Omental fat pad (tissue), 4 donors: ENCODE data around the gene ZFP69B. TPM values are rescaled to one million over a fixed set of nuclear protein-coding genes. Genes with fewer than 3 reads are reported as not detected.

ENCODE experiments used
- ATAC-seq: fragments of 150-250 bp; one replicate; pipeline ENCODE4 v1.9.1; 2016; ENCODE audit warnings: mild to moderate bottlenecking, moderate library complexity; ENCODE audit not compliant: low FRiP score
- DNase-seq: peaks from one replicate; pipeline ENCODE4 v3.0.0-alpha.2; 2019; ENCODE audit warnings: low spot score
- CTCF ChIP-seq, 3 donors: fragments of 450-650 bp; IDR thresholded peaks; one replicate each; pipeline ENCODE4 v1.5.1; 2016 to 2017; ENCODE audit warnings: antibody characterized with exemption in 3 of 3, mild to moderate bottlenecking in 3 of 3, moderate library complexity in 2 of 3
- total RNA-seq, 4 donors: library from RNA; depleted of rRNA; stranded (reverse); fragments of >200 nt; gene quantifications; one replicate each; pipeline ENCODE4 v1.1.0, GENCODE V29; 2016

ZFP69B gene
- total RNA-seq, 4 donors from 2014 or later, result 0.56 to 1.9 (median 1.2) TPM

- ATAC-seq (no peak), DNase-seq (no peak)
- TF ChIP-seq CTCF (IDR thresholded peaks at IDR 0.05), result no peak
Observed at GRCh38 chr1:40435471-40435870, 14.8 kb upstream of the ZFP69B start.

- no peak for TF ChIP-seq CTCF (IDR thresholded peaks at IDR 0.05)
- DNase-seq, result no peak
- ATAC-seq, result no peak
Observed at GRCh38 chr1:40435876-40436275, 14.4 kb upstream of the ZFP69B start.

- no peak for ATAC-seq
- TF ChIP-seq CTCF (IDR thresholded peaks at IDR 0.05), result no peak
- no peak for DNase-seq
Observed at GRCh38 chr1:40438391-40439015, 11.8 kb upstream of the ZFP69B start.

- no peak for ATAC-seq
- DNase-seq, result no peak
- no peak for TF ChIP-seq CTCF (IDR thresholded peaks at IDR 0.05)
Observed at GRCh38 chr1:40439247-40439646, 11.0 kb upstream of the ZFP69B start.

- no peak for TF ChIP-seq CTCF (IDR thresholded peaks at IDR 0.05)
- peak; percentile 53 for ATAC-seq
Observed at GRCh38 chr1:40450495-40451237, 390 bp downstream of the ZFP69B start.

GRCh38 chr1:40451238-40451585, 936 bp downstream of the ZFP69B start:
- no peak for DNase-seq
- no peak for ATAC-seq
- no peak for TF ChIP-seq CTCF (IDR thresholded peaks at IDR 0.05)

More at GRCh38 chr1:40450495-40451237, 390 bp downstream of the ZFP69B start:
- DNase-seq, result no peak

GRCh38 chr1:40454873-40455272, 4.6 kb downstream of the ZFP69B start:
- no peak for DNase-seq
- ATAC-seq, result no peak
- TF ChIP-seq CTCF (IDR thresholded peaks at IDR 0.05), result no peak
